H9 (cell line): Measurements from ENCODE around the gene ACTL6B. TPM values are rescaled to one million over a fixed set of nuclear protein-coding genes. Genes with fewer than 3 reads are reported as not detected.

Experiments
- DNase-seq: peaks from one replicate; pipeline ENCODE4 v3.0.0-alpha.2; 2017
- H2AFZ ChIP-seq: one replicate; pipeline ENCODE4 v1.6.1; 2013; ENCODE audit warnings: mild to moderate bottlenecking, low read length, control low read depth, moderate library complexity
- H2AK5ac ChIP-seq: 2 replicates; pipeline ENCODE4 v1.6.1; 2013; ENCODE audit warnings: low read length, control low read depth, mixed read lengths; ENCODE audit not compliant: insufficient read length
- H2BK120ac ChIP-seq: one replicate; pipeline ENCODE4 v1.6.1; 2013; ENCODE audit warnings: low read depth, mild to moderate bottlenecking, low read length, control low read depth, inconsistent platforms; ENCODE audit not compliant: poor library complexity, severe bottlenecking
- H2BK12ac ChIP-seq: 2 replicates; pipeline ENCODE4 v1.6.1; 2013; ENCODE audit warnings: low read length, control low read depth, mixed read lengths, low read depth; ENCODE audit not compliant: insufficient read length
- H2BK15ac ChIP-seq: 2 replicates; pipeline ENCODE4 v1.6.1; 2013; ENCODE audit warnings: low read depth, low read length, control low read depth
- H2BK20ac ChIP-seq: one replicate; pipeline ENCODE4 v1.6.1; 2013; ENCODE audit warnings: low read depth, mild to moderate bottlenecking, low read length, control low read depth, inconsistent platforms; ENCODE audit not compliant: poor library complexity, severe bottlenecking
- H2BK5ac ChIP-seq: 2 replicates; pipeline ENCODE4 v1.6.1; 2013; ENCODE audit warnings: low read length, control low read depth, mixed read lengths; ENCODE audit not compliant: insufficient read length
- H3K14ac ChIP-seq: 2 replicates; pipeline ENCODE4 v1.6.1; 2013; ENCODE audit warnings: low read length, control low read depth; ENCODE audit not compliant: insufficient read depth
- H3K18ac ChIP-seq: 2 replicates; pipeline ENCODE4 v1.6.1; 2013; ENCODE audit warnings: low read depth, mild to moderate bottlenecking, mixed read lengths, low read length, control low read depth; ENCODE audit not compliant: insufficient read length
- H3K23ac ChIP-seq: 2 replicates; pipeline ENCODE4 v1.6.1; 2013; ENCODE audit warnings: low read length, control low read depth, mixed read lengths, low read depth; ENCODE audit not compliant: insufficient read length
- H3K23me2 ChIP-seq: 2 replicates; pipeline ENCODE4 v1.6.1; 2013; ENCODE audit warnings: low read depth, mild to moderate bottlenecking, mixed read lengths, low read length, control low read depth; ENCODE audit not compliant: insufficient read length, poor library complexity, severe bottlenecking
- H3K27ac ChIP-seq: 2 replicates; pipeline ENCODE4 v1.5.1; 2013; ENCODE audit warnings: low read length, control low read depth, mixed read lengths, low read depth; ENCODE audit not compliant: insufficient read length
- H3K27me3 ChIP-seq: 2 replicates; pipeline ENCODE4 v1.6.1; 2013; ENCODE audit warnings: low read length, control low read depth, inconsistent platforms; ENCODE audit not compliant: insufficient read depth
- H3K4ac ChIP-seq: 2 replicates; pipeline ENCODE4 v1.6.1; 2013; ENCODE audit warnings: low read depth, mild to moderate bottlenecking, control low read depth, inconsistent platforms, low read length, moderate library complexity
- H3K4me1 ChIP-seq: 2 replicates; pipeline ENCODE4 v1.6.1; 2013; ENCODE audit warnings: low read length, control low read depth, inconsistent platforms; ENCODE audit not compliant: insufficient read depth
- H3K4me2 ChIP-seq: 2 replicates; pipeline ENCODE4 v1.6.1; 2013; ENCODE audit warnings: low read length, control low read depth, mixed read lengths; ENCODE audit not compliant: insufficient read length, insufficient read depth
- H3K56ac ChIP-seq: 2 replicates; pipeline ENCODE4 v1.6.1; 2013; ENCODE audit warnings: low read depth, mild to moderate bottlenecking, mixed read lengths, low read length, control low read depth; ENCODE audit not compliant: insufficient read length
- H3K79me1 ChIP-seq: 2 replicates; pipeline ENCODE4 v1.6.1; 2013; ENCODE audit warnings: low read depth, mild to moderate bottlenecking, moderate library complexity, low read length, control low read depth, inconsistent platforms; ENCODE audit not compliant: insufficient read depth, poor library complexity, severe bottlenecking
- H3K79me2 ChIP-seq: 2 replicates; pipeline ENCODE4 v1.6.1; 2013; ENCODE audit warnings: low read length, control low read depth, inconsistent platforms; ENCODE audit not compliant: insufficient read depth
- H3K9ac ChIP-seq: 2 replicates; pipeline ENCODE4 v1.6.1; 2013; ENCODE audit warnings: low read length, control low read depth, mixed read lengths; ENCODE audit not compliant: insufficient read length; ENCODE audit errors: extremely low read depth
- H3K9me3 ChIP-seq: one replicate; pipeline ENCODE4 v1.6.1; 2013; ENCODE audit warnings: low read depth, low read length, inconsistent platforms; ENCODE audit not compliant: control insufficient read depth
- H3T11ph ChIP-seq: one replicate; pipeline ENCODE4 v1.6.1; 2013; ENCODE audit warnings: mild to moderate bottlenecking, low read length, control low read depth, inconsistent platforms
- H4K20me1 ChIP-seq: one replicate; pipeline ENCODE4 v1.6.1; 2013; ENCODE audit not compliant: control insufficient read depth, insufficient read length, insufficient read depth
- H4K5ac ChIP-seq: 2 replicates; pipeline ENCODE4 v1.6.1; 2013; ENCODE audit warnings: low read depth, mild to moderate bottlenecking, mixed read lengths, low read length, control low read depth; ENCODE audit not compliant: insufficient read length
- H4K8ac ChIP-seq: replicated peaks from 2 replicates; pipeline ENCODE4 v1.6.1; 2013; ENCODE audit warnings: low read length, control low read depth, mixed read lengths, low read depth; ENCODE audit not compliant: insufficient read length
- H4K91ac ChIP-seq: 2 replicates; pipeline ENCODE4 v1.6.1; 2013; ENCODE audit warnings: low read depth, mild to moderate bottlenecking, moderate library complexity, mixed read lengths, low read length, control low read depth; ENCODE audit not compliant: insufficient read length
- H3K27ac Mint-ChIP-seq, 3 experiments: 2 replicates in 2 of 3; 3 replicates in 1 of 3; pipeline ENCODE4 v1.8.0; 2020 to 2021; ENCODE audit warnings: mixed read lengths in 3 of 3, mild to moderate bottlenecking in 1 of 3, moderate library complexity in 1 of 3
- H3K27me3 Mint-ChIP-seq: 2 replicates; pipeline ENCODE4 v1.8.0; 2021; ENCODE audit warnings: low read depth, mild to moderate bottlenecking, moderate library complexity, mixed read lengths
- H3K36me3 Mint-ChIP-seq, 3 experiments: 2 replicates in 2 of 3; 3 replicates in 1 of 3; pipeline ENCODE4 v1.8.0; 2020 to 2021; ENCODE audit warnings: low read depth in 3 of 3, mixed read lengths in 3 of 3; ENCODE audit not compliant: insufficient read depth in 1 of 3
- H3K4me1 Mint-ChIP-seq, 2 experiments: 2 replicates each; pipeline ENCODE4 v1.8.0; 2020; ENCODE audit warnings: mixed read lengths in 2 of 2
- H3K4me3 Mint-ChIP-seq, 2 experiments: 2 replicates in 1 of 2; 3 replicates in 1 of 2; pipeline ENCODE4 v1.8.0; 2020 to 2021; ENCODE audit warnings: mild to moderate bottlenecking in 2 of 2, mixed read lengths in 2 of 2, moderate library complexity in 1 of 2
- H3K9me3 Mint-ChIP-seq, 2 experiments: 2 replicates in 1 of 2; 3 replicates in 1 of 2; pipeline ENCODE4 v1.8.0; 2020; ENCODE audit warnings: mild to moderate bottlenecking in 2 of 2, mixed read lengths in 2 of 2, moderate library complexity in 1 of 2
- WGBS: extraction: QIAGEN DNeasy Blood & Tissue Kit; methylation state at CpG from one replicate; pipeline ENCODE4 v1.1.7; 2013; ENCODE audit warnings: missing lambda C conversion rate, low lambda C conversion rate, mixed read lengths; ENCODE audit not compliant: insufficient read length; ENCODE audit errors: extremely low coverage; 5-methylcytosine and 5-hydroxymethylcytosine counted together
- total RNA-seq: library from RNA; stranded (reverse); gene quantifications from 2 replicates; pipeline ENCODE4 v1.2.1, GENCODE V29; 2021
- TF ChIP-seq, protein P1 (sequence below): fragments of 200-600 bp; sonication (generic); conservative IDR thresholded peaks from 3 replicates; pipeline ENCODE4 v1.8.0; 2021; ENCODE audit warnings: antibody characterized with exemption, mild to moderate bottlenecking

ACTL6B gene
- total RNA-seq, 1 experiment from 2014 or later = 0.50 TPM

DNA sequence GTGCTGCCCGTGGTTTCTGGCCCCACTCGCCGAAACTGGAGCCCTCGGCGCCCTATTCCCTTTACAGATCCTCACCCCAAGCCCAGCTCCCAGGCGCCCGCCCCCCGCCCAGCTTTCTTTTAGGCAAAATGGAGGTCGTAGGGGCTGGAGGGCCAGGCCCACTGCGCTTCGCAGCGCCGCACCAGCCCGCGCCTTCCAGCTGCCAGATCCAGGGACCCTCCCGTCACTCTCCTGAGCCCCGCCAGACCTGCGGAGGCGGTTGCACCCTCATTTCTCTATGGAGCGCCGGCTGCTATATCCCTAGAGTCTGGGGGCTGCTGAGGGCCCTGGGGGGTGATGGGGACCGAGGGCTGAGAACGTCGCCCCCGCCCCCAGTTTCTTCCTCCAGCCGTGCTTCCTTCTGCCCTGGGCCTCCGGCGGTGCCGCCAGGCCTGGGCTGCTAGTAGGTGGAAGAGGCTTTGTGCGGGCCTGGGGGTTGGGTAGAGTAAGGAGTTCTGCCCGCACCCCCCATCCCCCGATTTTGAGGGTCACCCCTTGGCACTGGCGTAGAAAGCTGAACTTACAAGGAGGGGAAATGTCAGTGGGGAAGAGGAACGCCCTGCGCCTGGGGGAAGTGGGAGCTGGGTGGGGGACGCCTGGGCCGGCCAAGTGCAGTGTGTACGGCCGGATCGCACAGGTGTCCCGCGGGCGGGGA is 18.3 kb upstream of the ACTL6B start:
- H2BK15ac ChIP-seq = no peak overlapping the region
- no peak overlapping the region for H2AK5ac ChIP-seq
- H3K18ac ChIP-seq = no peak overlapping the region
- H3K27me3 ChIP-seq = no peaks in the 10 kb centered on the region
- no peak overlapping the region for H2BK5ac ChIP-seq
- no peak for DNase-seq
- no peak overlapping the region for H4K8ac ChIP-seq
- H3K56ac ChIP-seq = no peak overlapping the region
- no peak overlapping the region for H3T11ph ChIP-seq
- H3K79me2 ChIP-seq = no peaks in the 10 kb centered on the region
- no peaks in the 10 kb centered on the region for H4K20me1 ChIP-seq
- no peak overlapping the region for H2BK20ac ChIP-seq
- no peak overlapping the region for H4K5ac ChIP-seq
- peak overlapping the region; percentile 83 to 92 for H3K4me3 Mint-ChIP-seq
- no peak overlapping the region; the same call in 1 of the 2 replicates for H3K14ac ChIP-seq
- no peak overlapping the region for H4K91ac ChIP-seq
- no peak overlapping the region for H3K4ac ChIP-seq
- H3K27ac ChIP-seq = no peak overlapping the region
- peak overlapping the region; percentile 75 for H3K4me2 ChIP-seq
- H3K79me1 ChIP-seq = no peaks in the 10 kb centered on the region
- H3K27me3 Mint-ChIP-seq = peaks cover 34% of the 10 kb centered on the region
- H3K4me1 ChIP-seq = no peaks in the 10 kb centered on the region
- peaks cover 10 to 24% (median 22%) of the 10 kb centered on the region in 3 experiments; a peak in 6 of 7 replicates for H3K36me3 Mint-ChIP-seq
- H3K27ac Mint-ChIP-seq = peak overlapping the region in 2 of 3 experiments; percentile 57 to 72; a peak in 3 of 7 replicates
- peaks cover 6 to 11% of the 10 kb centered on the region in 2 experiments for H3K4me1 Mint-ChIP-seq
- no peak overlapping the region for H2AFZ ChIP-seq
- no peak overlapping the region for H2BK120ac ChIP-seq
- no peaks in the 10 kb centered on the region for H3K9me3 Mint-ChIP-seq
- no peak overlapping the region for H3K9ac ChIP-seq
- H2BK12ac ChIP-seq = no peak overlapping the region
- no CpG with 5 or more reads among the region's 43 CpGs for WGBS
- TF ChIP-seq, protein P1, sequence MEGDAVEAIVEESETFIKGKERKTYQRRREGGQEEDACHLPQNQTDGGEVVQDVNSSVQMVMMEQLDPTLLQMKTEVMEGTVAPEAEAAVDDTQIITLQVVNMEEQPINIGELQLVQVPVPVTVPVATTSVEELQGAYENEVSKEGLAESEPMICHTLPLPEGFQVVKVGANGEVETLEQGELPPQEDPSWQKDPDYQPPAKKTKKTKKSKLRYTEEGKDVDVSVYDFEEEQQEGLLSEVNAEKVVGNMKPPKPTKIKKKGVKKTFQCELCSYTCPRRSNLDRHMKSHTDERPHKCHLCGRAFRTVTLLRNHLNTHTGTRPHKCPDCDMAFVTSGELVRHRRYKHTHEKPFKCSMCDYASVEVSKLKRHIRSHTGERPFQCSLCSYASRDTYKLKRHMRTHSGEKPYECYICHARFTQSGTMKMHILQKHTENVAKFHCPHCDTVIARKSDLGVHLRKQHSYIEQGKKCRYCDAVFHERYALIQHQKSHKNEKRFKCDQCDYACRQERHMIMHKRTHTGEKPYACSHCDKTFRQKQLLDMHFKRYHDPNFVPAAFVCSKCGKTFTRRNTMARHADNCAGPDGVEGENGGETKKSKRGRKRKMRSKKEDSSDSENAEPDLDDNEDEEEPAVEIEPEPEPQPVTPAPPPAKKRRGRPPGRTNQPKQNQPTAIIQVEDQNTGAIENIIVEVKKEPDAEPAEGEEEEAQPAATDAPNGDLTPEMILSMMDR = no peak
- H3K23me2 ChIP-seq = peaks cover 20% of the 10 kb centered on the region
- H3K23ac ChIP-seq = no peak overlapping the region
- no peaks in the 10 kb centered on the region for H3K9me3 ChIP-seq
